ENCODE results near the gene CACNA2D4.

The CACNA2D4 gene

GRCh38 chr12:1858456-1858855 is 60.0 kb downstream of the CACNA2D4 start:
- no peaks in the 10 kb centered on the region for H3K9me3 ChIP-seq (ENCODE audit: control insufficient read depth in 2 of 2, low read length in 2 of 2)

DNA sequence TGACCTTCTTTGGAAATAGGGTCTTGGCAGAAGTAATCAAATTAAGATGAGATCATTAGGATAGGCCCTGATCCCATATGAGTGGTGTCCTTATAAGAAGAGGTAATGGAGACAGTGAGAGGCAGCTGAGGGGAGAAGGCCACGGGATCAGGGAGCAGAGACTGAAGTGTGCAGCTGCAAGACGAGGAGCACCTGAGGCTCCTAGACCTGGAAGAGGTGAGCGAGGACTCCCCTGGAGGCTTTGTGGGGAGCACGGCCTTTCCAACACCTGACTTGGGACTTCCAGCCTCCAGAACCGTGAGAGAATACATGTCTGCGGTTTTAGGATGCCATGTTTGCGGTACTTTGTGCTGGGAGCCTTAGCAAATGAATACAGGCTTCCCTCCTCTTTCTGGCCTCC is 60.6 kb downstream of the CACNA2D4 start:
- Histone ChIP-seq H3K4me1 (ENCODE audit: control insufficient read depth in 2 of 2, insufficient read depth in 2 of 2, low read length in 2 of 2) (no peaks in the 10 kb centered on the region), H3K36me3 (ENCODE audit: control insufficient read depth in 2 of 2, insufficient read depth in 2 of 2, low read length in 2 of 2) (no peaks in the 10 kb centered on the region), H3K4me3 (ENCODE audit: low read length in 2 of 2) (no peak overlapping the region)

More at GRCh38 chr12:1858456-1858855, 60.0 kb downstream of the CACNA2D4 start:
- Histone ChIP-seq H3K36me3 (ENCODE audit: control insufficient read depth in 2 of 2, insufficient read depth in 2 of 2, low read length in 2 of 2) (no peaks in the 10 kb centered on the region), H3K27me3 (ENCODE audit: control insufficient read depth in 2 of 2, insufficient read depth in 2 of 2, low read length in 2 of 2) (peaks cover 0 to 2% of the 10 kb centered on the region in 2 donors), H3K4me3 (ENCODE audit: low read length in 2 of 2) (no peak overlapping the region), H3K27ac (ENCODE audit: low read depth in 2 of 2, low read length in 2 of 2) (no peak overlapping the region), H3K9ac (ENCODE audit: low read depth in 1 of 2, low read length in 2 of 2) (no peak overlapping the region), H3K4me1 (ENCODE audit: control insufficient read depth in 2 of 2, insufficient read depth in 2 of 2, low read length in 2 of 2) (no peaks in the 10 kb centered on the region)

GRCh38 chr12:1857086-1857485 is 61.4 kb downstream of the CACNA2D4 start:
- Histone ChIP-seq H3K27ac (ENCODE audit: low read depth in 2 of 2, low read length in 2 of 2) (no peak overlapping the region), H3K9me3 (ENCODE audit: control insufficient read depth in 2 of 2, low read length in 2 of 2) (no peaks in the 10 kb centered on the region), H3K9ac (ENCODE audit: low read depth in 1 of 2, low read length in 2 of 2) (no peak overlapping the region), H3K27me3 (ENCODE audit: control insufficient read depth in 2 of 2, insufficient read depth in 2 of 2, low read length in 2 of 2) (peaks cover 0 to 2% of the 10 kb centered on the region in 2 donors), H3K36me3 (ENCODE audit: control insufficient read depth in 2 of 2, insufficient read depth in 2 of 2, low read length in 2 of 2) (no peaks in the 10 kb centered on the region), H3K4me1 (ENCODE audit: control insufficient read depth in 2 of 2, insufficient read depth in 2 of 2, low read length in 2 of 2) (no peaks in the 10 kb centered on the region), H3K4me3 (ENCODE audit: low read length in 2 of 2) (no peak overlapping the region)

More for the DNA sequence above, 60.6 kb downstream of the CACNA2D4 start:
- H3K27me3 ChIP-seq (ENCODE audit: control insufficient read depth in 2 of 2, insufficient read depth in 2 of 2, low read length in 2 of 2), result peaks cover 0 to 2% of the 10 kb centered on the region in 2 donors
- H3K9me3 ChIP-seq (ENCODE audit: control insufficient read depth in 2 of 2, low read length in 2 of 2), result no peaks in the 10 kb centered on the region
- H3K9ac ChIP-seq (ENCODE audit: low read depth in 1 of 2, low read length in 2 of 2), result no peak overlapping the region
- no peak overlapping the region for H3K27ac ChIP-seq (ENCODE audit: low read depth in 2 of 2, low read length in 2 of 2)

DNA sequence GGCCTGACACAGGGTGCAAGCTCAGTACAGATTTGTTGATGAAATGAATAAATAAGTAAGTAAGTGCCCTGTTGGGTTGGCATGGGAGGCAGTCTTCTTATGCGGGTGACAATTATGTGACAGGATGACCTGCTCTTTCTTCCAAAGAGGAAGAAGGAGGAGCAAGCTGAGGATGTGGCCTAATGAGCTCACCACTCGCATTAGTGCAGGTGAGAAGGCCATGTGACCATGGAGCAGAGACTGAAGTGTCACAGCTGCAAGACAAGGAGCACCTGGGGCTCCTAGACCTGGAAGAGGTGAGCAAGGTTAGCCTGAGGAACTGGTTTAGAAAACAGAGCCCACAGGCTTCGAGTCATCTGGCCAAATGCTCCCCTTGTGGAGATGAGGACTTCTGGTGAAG is 63.2 kb downstream of the CACNA2D4 start:
- Histone ChIP-seq H3K27me3 (ENCODE audit: control insufficient read depth in 2 of 2, insufficient read depth in 2 of 2, low read length in 2 of 2) (peaks cover 0 to 2% of the 10 kb centered on the region in 2 donors), H3K4me3 (ENCODE audit: low read length in 2 of 2) (no peak overlapping the region), H3K4me1 (ENCODE audit: control insufficient read depth in 2 of 2, insufficient read depth in 2 of 2, low read length in 2 of 2) (no peaks in the 10 kb centered on the region), H3K36me3 (ENCODE audit: control insufficient read depth in 2 of 2, insufficient read depth in 2 of 2, low read length in 2 of 2) (no peaks in the 10 kb centered on the region), H3K27ac (ENCODE audit: low read depth in 2 of 2, low read length in 2 of 2) (no peak overlapping the region), H3K9ac (ENCODE audit: low read depth in 1 of 2, low read length in 2 of 2) (no peak overlapping the region), H3K9me3 (ENCODE audit: control insufficient read depth in 2 of 2, low read length in 2 of 2) (no peaks in the 10 kb centered on the region)

DNA sequence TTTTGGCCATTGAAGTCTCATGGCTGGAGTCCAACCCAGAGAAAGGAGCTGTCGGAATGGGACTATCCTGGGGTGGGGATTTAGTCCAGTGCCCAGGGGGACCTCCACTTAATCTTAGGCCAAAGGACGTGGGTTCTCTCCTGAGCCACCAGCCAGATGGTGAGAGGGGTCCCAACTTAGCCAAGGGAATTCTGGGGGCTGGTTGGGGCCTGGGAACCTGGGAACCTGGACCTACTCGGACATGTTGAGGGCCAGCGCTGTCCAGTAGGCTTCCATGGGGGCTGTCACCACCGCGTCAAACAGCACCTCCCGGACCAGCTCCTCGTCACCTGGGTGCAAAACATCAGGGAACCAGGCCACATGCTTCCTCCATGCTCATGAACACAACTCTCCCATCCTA is 64.7 kb downstream of the CACNA2D4 start:
- Histone ChIP-seq H3K36me3 (ENCODE audit: control insufficient read depth in 2 of 2, insufficient read depth in 2 of 2, low read length in 2 of 2) (no peaks in the 10 kb centered on the region), H3K9ac (ENCODE audit: low read depth in 1 of 2, low read length in 2 of 2) (no peak overlapping the region), H3K27ac (ENCODE audit: low read depth in 2 of 2, low read length in 2 of 2) (no peak overlapping the region), H3K4me1 (ENCODE audit: control insufficient read depth in 2 of 2, insufficient read depth in 2 of 2, low read length in 2 of 2) (no peaks in the 10 kb centered on the region), H3K4me3 (ENCODE audit: low read length in 2 of 2) (no peak overlapping the region), H3K27me3 (ENCODE audit: control insufficient read depth in 2 of 2, insufficient read depth in 2 of 2, low read length in 2 of 2) (no peaks in the 10 kb centered on the region), H3K9me3 (ENCODE audit: control insufficient read depth in 2 of 2, low read length in 2 of 2) (no peaks in the 10 kb centered on the region)

DNA sequence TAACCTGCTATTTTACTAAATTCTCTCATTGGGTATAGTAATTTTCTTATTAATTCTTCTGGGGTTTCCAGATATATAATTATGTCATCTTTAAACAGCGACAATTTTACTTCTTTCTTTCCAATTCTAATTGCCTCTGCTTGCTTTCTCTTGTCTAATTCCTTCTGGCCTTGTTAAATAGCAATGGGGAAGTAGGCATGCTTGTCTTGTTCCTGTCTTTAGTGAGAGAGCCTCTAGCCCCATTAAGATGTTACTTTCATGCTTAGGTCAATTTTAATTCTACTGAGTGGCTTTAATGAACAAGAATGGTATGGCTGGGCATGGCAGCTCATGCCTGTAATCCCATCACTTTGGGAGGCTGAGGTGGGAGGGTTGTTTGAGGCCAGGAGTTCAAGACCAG is 66.4 kb downstream of the CACNA2D4 start:
- Histone ChIP-seq H3K27me3 (ENCODE audit: control insufficient read depth in 2 of 2, insufficient read depth in 2 of 2, low read length in 2 of 2) (peaks cover 0 to 1% of the 10 kb centered on the region in 2 donors), H3K9me3 (ENCODE audit: control insufficient read depth in 2 of 2, low read length in 2 of 2) (no peaks in the 10 kb centered on the region), H3K9ac (ENCODE audit: low read depth in 1 of 2, low read length in 2 of 2) (no peak overlapping the region), H3K4me1 (ENCODE audit: control insufficient read depth in 2 of 2, insufficient read depth in 2 of 2, low read length in 2 of 2) (no peaks in the 10 kb centered on the region), H3K4me3 (ENCODE audit: low read length in 2 of 2) (no peak overlapping the region), H3K27ac (ENCODE audit: low read depth in 2 of 2, low read length in 2 of 2) (no peak overlapping the region), H3K36me3 (ENCODE audit: control insufficient read depth in 2 of 2, insufficient read depth in 2 of 2, low read length in 2 of 2) (no peaks in the 10 kb centered on the region)

DNA sequence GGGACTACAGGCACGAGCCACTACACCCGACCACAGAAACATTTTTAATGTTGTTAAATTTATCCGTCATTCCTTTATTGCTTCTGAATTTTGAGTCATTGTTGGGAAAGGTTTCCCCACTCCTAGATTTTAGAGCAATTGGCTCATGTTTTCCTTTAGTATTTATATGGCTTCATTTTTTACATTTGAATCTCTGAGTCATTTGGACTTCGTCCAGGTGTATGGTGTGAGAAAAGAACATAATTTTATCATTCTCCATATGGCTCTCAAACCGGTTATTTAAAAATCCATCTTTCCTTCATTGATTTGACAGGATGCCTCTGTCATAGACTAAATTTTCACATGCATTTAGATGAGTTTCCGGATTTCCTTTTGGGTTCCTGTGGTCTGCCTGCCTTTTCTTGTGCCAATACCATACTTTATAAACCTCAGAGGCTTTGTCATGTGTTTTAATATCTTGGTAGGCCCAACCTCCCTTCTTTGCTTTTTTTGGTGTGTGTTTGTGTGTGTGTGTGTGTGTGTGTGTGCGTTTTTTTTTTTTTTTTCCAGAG is 67.2 kb downstream of the CACNA2D4 start:
- peaks cover 0 to 2% of the 10 kb centered on the region in 2 donors for H3K27me3 ChIP-seq (ENCODE audit: control insufficient read depth in 2 of 2, insufficient read depth in 2 of 2, low read length in 2 of 2)
- no peak overlapping the region for H3K27ac ChIP-seq (ENCODE audit: low read depth in 2 of 2, low read length in 2 of 2)
- H3K4me1 ChIP-seq (ENCODE audit: control insufficient read depth in 2 of 2, insufficient read depth in 2 of 2, low read length in 2 of 2), result no peaks in the 10 kb centered on the region
- no peak overlapping the region for H3K4me3 ChIP-seq (ENCODE audit: low read length in 2 of 2)
- H3K9ac ChIP-seq (ENCODE audit: low read depth in 1 of 2, low read length in 2 of 2), result no peak overlapping the region
- no peaks in the 10 kb centered on the region for H3K36me3 ChIP-seq (ENCODE audit: control insufficient read depth in 2 of 2, insufficient read depth in 2 of 2, low read length in 2 of 2)
- H3K9me3 ChIP-seq (ENCODE audit: control insufficient read depth in 2 of 2, low read length in 2 of 2), result no peaks in the 10 kb centered on the region

DNA sequence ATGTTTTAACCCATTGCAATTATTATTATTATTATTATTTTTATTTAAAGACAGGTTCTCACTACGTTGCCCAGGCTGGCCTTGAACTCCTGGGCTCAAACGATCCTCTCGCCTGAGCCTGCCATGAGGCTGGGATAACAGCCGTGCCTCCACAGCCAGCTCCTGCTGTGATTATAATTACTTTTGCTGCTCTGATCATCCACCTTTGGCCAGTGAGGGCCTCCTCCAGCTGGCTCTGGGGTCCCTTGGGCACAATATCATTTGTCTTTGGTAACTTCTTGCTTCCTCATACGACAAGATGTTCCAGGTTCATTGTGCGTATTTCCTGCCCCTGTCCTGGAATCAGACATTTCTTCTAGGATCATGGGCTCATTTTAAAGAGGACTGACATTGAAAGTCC is 69.7 kb downstream of the CACNA2D4 start:
- Histone ChIP-seq H3K36me3 (ENCODE audit: control insufficient read depth in 2 of 2, insufficient read depth in 2 of 2, low read length in 2 of 2) (no peaks in the 10 kb centered on the region), H3K9ac (ENCODE audit: low read depth in 1 of 2, low read length in 2 of 2) (no peak overlapping the region), H3K4me3 (ENCODE audit: low read length in 2 of 2) (no peak overlapping the region), H3K4me1 (ENCODE audit: control insufficient read depth in 2 of 2, insufficient read depth in 2 of 2, low read length in 2 of 2) (no peaks in the 10 kb centered on the region), H3K27me3 (ENCODE audit: control insufficient read depth in 2 of 2, insufficient read depth in 2 of 2, low read length in 2 of 2) (peaks cover 2 to 3% of the 10 kb centered on the region in 2 donors), H3K9me3 (ENCODE audit: control insufficient read depth in 2 of 2, low read length in 2 of 2) (no peaks in the 10 kb centered on the region), H3K27ac (ENCODE audit: low read depth in 2 of 2, low read length in 2 of 2) (no peak overlapping the region)

DNA sequence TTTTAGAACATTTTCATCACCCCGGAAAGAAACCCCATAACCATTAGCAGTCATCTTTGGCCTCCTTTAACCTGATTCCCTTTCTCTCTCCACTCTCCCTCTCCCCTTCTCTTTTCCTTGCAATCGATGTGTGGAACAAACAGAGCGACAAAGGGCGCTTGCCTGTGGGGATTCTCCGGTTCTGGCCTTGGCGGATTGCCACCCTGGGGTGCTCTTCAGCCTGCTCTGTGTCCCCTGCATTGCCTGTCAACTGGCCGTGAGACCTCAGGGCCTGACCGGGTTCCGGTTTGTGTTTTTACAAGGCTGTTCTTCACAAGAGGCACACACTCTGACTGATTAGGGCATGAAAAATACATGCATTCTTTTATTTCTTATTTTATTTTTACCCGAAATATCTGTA is 70.3 kb downstream of the CACNA2D4 start:
- Histone ChIP-seq H3K27me3 (ENCODE audit: control insufficient read depth in 2 of 2, insufficient read depth in 2 of 2, low read length in 2 of 2) (peaks cover 2 to 3% of the 10 kb centered on the region in 2 donors), H3K9me3 (ENCODE audit: control insufficient read depth in 2 of 2, low read length in 2 of 2) (no peaks in the 10 kb centered on the region), H3K27ac (ENCODE audit: low read depth in 2 of 2, low read length in 2 of 2) (no peak overlapping the region)

DNA sequence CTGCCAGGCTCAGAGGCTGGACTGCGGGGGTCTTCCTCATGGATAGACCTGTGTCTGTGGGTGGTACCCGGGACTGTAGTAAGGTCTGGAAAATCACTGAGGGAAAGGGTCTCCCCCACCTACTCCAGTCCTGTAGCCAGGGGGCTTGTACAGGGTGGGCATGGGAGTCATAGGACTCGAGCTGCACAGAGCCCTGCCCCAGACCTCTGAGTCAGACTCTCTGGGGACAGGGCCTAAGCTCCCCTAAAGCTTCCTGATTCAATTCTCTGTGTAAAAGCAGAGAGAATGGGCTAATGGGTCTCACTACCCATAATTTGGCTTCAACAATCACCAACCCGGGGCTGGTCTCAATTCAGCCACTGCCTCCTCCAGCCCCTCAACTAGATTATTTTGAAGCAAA is 71.0 kb downstream of the CACNA2D4 start:
- no peaks in the 10 kb centered on the region for H3K9me3 ChIP-seq (ENCODE audit: control insufficient read depth in 2 of 2, low read length in 2 of 2)

More for the DNA sequence above, 70.3 kb downstream of the CACNA2D4 start:
- H3K36me3 ChIP-seq (ENCODE audit: control insufficient read depth in 2 of 2, insufficient read depth in 2 of 2, low read length in 2 of 2), result no peaks in the 10 kb centered on the region
- no peak overlapping the region for H3K9ac ChIP-seq (ENCODE audit: low read depth in 1 of 2, low read length in 2 of 2)
- no peaks in the 10 kb centered on the region for H3K4me1 ChIP-seq (ENCODE audit: control insufficient read depth in 2 of 2, insufficient read depth in 2 of 2, low read length in 2 of 2)
- H3K4me3 ChIP-seq (ENCODE audit: low read length in 2 of 2), result no peak overlapping the region

More for the DNA sequence above, 71.0 kb downstream of the CACNA2D4 start:
- H3K36me3 ChIP-seq (ENCODE audit: control insufficient read depth in 2 of 2, insufficient read depth in 2 of 2, low read length in 2 of 2), result no peaks in the 10 kb centered on the region
- H3K27ac ChIP-seq (ENCODE audit: low read depth in 2 of 2, low read length in 2 of 2), result no peak overlapping the region
- H3K9ac ChIP-seq (ENCODE audit: low read depth in 1 of 2, low read length in 2 of 2), result no peak overlapping the region
- peaks cover 2 to 7% of the 10 kb centered on the region in 2 donors for H3K27me3 ChIP-seq (ENCODE audit: control insufficient read depth in 2 of 2, insufficient read depth in 2 of 2, low read length in 2 of 2)
- no peak overlapping the region for H3K4me3 ChIP-seq (ENCODE audit: low read length in 2 of 2)
- H3K4me1 ChIP-seq (ENCODE audit: control insufficient read depth in 2 of 2, insufficient read depth in 2 of 2, low read length in 2 of 2), result no peaks in the 10 kb centered on the region

Measured in mucosa of rectum (tissue), 2 donors.